Endothelial cell (in vitro differentiated cells): ENCODE measurements around the gene MRGPRF. TPM values are rescaled to one million over a fixed set of nuclear protein-coding genes. Genes with fewer than 3 reads are reported as not detected.
"Not testable (repeated sequence)": the region's sequence is repeated elsewhere in the genome, so short reads cannot be mapped to it uniquely, and the experiment has no call there.

Experiments used
- DNase-seq: peaks from one replicate; pipeline ENCODE4 v3.0.0; 2021; ENCODE audit warnings: low spot score
- H3K27ac Mint-ChIP-seq: one replicate; pipeline ENCODE4 v1.8.0; 2021; ENCODE audit warnings: mixed read lengths, inconsistent platforms; ENCODE audit not compliant: unreplicated experiment
- H3K27me3 Mint-ChIP-seq: one replicate; pipeline ENCODE4 v1.8.0; 2021; ENCODE audit warnings: mild to moderate bottlenecking, moderate library complexity, mixed read lengths, inconsistent platforms; ENCODE audit not compliant: unreplicated experiment
- H3K36me3 Mint-ChIP-seq: one replicate; pipeline ENCODE4 v1.8.0; 2021; ENCODE audit warnings: mild to moderate bottlenecking, low read depth, mixed read lengths, inconsistent platforms; ENCODE audit not compliant: unreplicated experiment
- H3K4me1 Mint-ChIP-seq: one replicate; pipeline ENCODE4 v1.8.0; 2021; ENCODE audit warnings: mild to moderate bottlenecking, mixed read lengths, inconsistent platforms; ENCODE audit not compliant: unreplicated experiment
- H3K4me3 Mint-ChIP-seq: one replicate; pipeline ENCODE4 v1.8.0; 2021; ENCODE audit warnings: mild to moderate bottlenecking, mixed read lengths, inconsistent platforms; ENCODE audit not compliant: unreplicated experiment
- H3K9me3 Mint-ChIP-seq: one replicate; pipeline ENCODE4 v1.8.0; 2021; ENCODE audit warnings: mixed read lengths, inconsistent platforms; ENCODE audit not compliant: unreplicated experiment
- total RNA-seq: library from RNA; stranded (reverse); fragmentation: NEBNext Ultra II Directional; extraction: Animal tissue kit (Norgen Biotek cat#: 25700); gene quantifications from one replicate; pipeline ENCODE4 v1.2.1, GENCODE V29; 2021; ENCODE audit not compliant: unreplicated experiment
- TF ChIP-seq, protein P1 (sequence below): fragments of 200-600 bp; sonication (generic); IDR thresholded peaks from one replicate; pipeline ENCODE4 v1.5.0; 2021; ENCODE audit warnings: antibody characterized with exemption; ENCODE audit not compliant: unreplicated experiment

MRGPRF gene
- total RNA-seq, 1 donor from 2014 or later = 0.54 TPM

DNA sequence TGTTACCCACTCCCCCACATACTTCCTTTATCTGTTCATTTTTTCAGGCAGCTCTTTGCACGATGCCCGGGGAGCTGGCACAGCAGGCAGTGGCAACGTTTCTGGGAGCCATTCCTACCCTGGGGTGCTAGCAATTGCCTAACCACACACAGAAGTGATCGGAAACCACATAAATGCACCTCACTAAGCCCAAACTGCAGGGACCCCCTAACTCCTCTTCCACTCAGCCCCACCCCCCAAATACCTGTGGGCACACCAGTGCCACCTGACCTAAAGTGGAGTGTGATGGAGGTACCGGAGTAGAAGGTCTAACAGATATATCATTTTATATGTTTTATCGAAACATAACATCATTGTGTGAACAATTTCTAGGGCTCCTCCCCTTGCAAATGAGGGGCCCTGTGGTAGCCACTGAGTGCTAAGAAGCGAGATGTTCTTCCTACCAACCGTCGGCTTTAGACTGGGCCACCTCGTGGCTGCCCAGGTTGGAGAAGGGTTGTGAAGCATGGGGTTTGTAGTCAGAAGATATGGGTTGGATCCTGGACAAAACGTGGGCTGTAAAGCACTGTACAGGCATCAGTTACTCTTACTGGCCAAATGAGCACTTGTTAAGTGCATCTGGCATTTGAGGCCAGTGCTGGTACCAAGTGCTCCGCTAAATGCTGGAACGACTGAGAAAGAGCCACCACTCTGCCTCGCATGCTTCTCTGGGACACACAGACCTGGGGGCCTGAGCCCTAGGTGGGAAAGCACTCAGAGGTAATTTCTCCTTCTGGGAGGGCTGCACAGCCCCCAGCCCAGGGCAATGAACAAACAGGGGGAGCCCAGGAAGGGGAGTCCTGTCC lies 35.0 kb downstream of the MRGPRF start:
- TF ChIP-seq, protein P1, sequence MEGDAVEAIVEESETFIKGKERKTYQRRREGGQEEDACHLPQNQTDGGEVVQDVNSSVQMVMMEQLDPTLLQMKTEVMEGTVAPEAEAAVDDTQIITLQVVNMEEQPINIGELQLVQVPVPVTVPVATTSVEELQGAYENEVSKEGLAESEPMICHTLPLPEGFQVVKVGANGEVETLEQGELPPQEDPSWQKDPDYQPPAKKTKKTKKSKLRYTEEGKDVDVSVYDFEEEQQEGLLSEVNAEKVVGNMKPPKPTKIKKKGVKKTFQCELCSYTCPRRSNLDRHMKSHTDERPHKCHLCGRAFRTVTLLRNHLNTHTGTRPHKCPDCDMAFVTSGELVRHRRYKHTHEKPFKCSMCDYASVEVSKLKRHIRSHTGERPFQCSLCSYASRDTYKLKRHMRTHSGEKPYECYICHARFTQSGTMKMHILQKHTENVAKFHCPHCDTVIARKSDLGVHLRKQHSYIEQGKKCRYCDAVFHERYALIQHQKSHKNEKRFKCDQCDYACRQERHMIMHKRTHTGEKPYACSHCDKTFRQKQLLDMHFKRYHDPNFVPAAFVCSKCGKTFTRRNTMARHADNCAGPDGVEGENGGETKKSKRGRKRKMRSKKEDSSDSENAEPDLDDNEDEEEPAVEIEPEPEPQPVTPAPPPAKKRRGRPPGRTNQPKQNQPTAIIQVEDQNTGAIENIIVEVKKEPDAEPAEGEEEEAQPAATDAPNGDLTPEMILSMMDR = no peak
- H3K27ac Mint-ChIP-seq = no peak overlapping the region
- no peak for DNase-seq

DNA sequence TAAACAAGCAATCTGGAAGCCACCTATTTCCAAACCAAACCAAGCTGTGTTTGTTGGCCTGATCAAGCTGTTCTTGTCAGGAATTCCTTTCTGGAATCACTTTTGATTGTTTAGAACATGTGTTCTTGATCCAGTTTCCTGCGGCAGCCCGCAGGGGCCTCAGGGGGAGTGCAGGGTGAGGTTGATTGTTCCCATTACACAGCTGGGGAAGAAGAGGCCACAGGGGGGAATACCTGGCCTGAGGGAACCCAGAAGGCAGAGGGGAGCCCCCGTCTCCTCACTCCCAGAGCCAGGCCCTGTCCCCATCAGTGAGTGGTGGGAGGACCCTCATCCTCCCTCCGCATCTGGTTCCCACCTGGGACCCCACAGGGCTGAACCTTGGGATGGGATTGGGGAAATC lies 36.5 kb downstream of the MRGPRF start:
- Mint-ChIP-seq H3K4me1 (peaks cover 4% of the 10 kb centered on the region), H3K27ac (no peak overlapping the region), H3K4me3 (no peak overlapping the region), H3K27me3 (no peaks in the 10 kb centered on the region), H3K9me3 (no peaks in the 10 kb centered on the region), H3K36me3 (no peaks in the 10 kb centered on the region)
- TF ChIP-seq, protein P1 = no peak
- DNase-seq = no peak

More for the DNA sequence above, 35.0 kb downstream of the MRGPRF start:
- no peak overlapping the region for H3K4me3 Mint-ChIP-seq
- H3K36me3 Mint-ChIP-seq = no peaks in the 10 kb centered on the region
- H3K27me3 Mint-ChIP-seq = no peaks in the 10 kb centered on the region
- peaks cover 4% of the 10 kb centered on the region for H3K4me1 Mint-ChIP-seq
- no peaks in the 10 kb centered on the region for H3K9me3 Mint-ChIP-seq

DNA sequence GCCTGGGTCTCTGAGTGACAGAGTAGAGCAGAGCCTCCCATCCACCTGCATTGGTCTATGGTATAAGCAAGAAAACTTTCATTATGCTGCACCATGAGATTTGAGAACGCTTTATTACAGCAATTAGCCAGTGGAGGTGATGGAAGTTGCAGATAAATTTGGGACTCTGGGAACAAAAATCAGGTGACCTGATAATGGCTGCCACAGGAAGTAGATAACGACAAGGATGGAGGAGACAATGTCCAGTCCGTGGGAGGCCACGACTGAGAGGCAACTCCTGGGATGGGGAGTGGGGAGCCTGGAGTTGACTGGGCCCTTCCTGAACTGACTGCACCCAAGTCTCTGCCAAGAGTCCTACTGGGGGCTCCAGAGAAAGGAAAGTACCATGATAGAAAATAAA lies 37.0 kb downstream of the MRGPRF start:
- DNase-seq = no peak
- H3K27ac Mint-ChIP-seq = no peak overlapping the region
- TF ChIP-seq, protein P1 = no peak
- no peaks in the 10 kb centered on the region for H3K36me3 Mint-ChIP-seq
- H3K9me3 Mint-ChIP-seq = no peaks in the 10 kb centered on the region
- H3K4me3 Mint-ChIP-seq = no peak overlapping the region
- no peaks in the 10 kb centered on the region for H3K27me3 Mint-ChIP-seq
- peaks cover 4% of the 10 kb centered on the region for H3K4me1 Mint-ChIP-seq

DNA sequence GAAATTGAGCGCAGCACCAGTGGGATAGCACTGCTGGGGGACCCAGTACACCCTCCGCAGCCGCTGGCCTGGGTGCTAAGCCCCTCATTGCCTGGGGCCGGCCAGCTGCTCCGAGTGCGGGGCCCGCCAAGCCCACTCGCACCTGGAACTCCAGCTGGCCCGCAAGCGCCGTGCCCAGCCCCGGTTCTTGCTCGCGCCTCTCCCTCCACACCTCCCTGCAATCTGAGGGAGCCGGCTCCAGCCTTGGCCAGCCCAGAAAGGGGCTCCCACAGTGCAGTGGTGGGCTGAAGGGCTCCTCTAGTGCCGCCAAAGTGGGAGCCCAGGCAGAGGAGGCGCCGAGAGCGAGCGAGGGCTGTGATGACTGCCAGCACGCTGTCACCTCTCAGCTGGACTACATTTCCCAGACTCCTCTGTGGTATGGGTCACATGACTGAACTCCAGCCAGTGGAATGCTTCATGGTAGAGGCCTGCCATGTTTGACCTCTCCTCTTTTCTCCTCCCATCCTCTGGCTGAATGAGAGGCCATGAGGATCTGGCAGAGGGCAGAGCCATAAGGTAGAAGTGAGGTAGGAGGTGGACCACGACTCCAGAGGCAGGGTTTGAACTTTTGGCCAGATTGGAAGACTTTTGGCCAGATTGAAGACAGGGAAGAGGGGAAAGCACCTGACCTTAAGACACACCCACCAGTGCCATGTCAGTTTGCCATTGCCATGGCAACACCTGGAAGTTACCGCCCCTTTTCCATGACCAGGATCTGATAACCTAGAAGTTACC lies 38.4 kb downstream of the MRGPRF start:
- Mint-ChIP-seq H3K36me3 (no peaks in the 10 kb centered on the region), H3K27ac (peak overlapping the region; percentile 49), H3K9me3 (no peaks in the 10 kb centered on the region), H3K27me3 (no peaks in the 10 kb centered on the region), H3K4me3 (no peak overlapping the region), H3K4me1 (peaks cover 4% of the 10 kb centered on the region)
- TF ChIP-seq, protein P1 = no peak
- no peak for DNase-seq

DNA sequence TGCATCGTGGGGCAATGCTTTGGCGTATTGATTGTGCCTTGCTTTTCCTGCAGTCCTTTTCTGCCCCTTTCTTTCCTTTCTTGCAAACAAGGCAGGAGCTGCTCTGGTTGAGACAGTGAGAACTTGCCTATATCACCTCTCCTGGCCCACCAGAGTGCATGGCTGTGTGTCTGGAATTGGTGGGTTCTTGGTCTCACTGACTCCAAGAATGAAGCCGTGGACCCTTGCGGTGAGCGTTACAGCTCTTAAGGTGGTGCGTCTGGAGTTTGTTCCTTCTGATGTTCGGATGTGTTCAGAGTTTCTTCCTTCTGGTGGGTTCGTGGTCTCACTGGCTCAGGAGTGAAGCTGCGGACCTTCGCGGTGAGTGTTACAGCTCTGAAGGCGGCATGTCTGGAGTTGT lies 39.3 kb downstream of the MRGPRF start:
- not testable (repeated sequence) for H3K27ac Mint-ChIP-seq, H3K36me3 Mint-ChIP-seq

More for the DNA sequence above, 39.3 kb downstream of the MRGPRF start:
- not testable (repeated sequence) for H3K9me3 Mint-ChIP-seq, DNase-seq, H3K27me3 Mint-ChIP-seq, H3K4me1 Mint-ChIP-seq, H3K4me3 Mint-ChIP-seq
